ENCODE results near the gene FREM2. TPM values are rescaled to one million over a fixed set of nuclear protein-coding genes. Genes with fewer than 3 reads are reported as not detected.

FREM2 gene
- total RNA-seq, 1 experiment from 2014 or later: 25.4 TPM

DNA sequence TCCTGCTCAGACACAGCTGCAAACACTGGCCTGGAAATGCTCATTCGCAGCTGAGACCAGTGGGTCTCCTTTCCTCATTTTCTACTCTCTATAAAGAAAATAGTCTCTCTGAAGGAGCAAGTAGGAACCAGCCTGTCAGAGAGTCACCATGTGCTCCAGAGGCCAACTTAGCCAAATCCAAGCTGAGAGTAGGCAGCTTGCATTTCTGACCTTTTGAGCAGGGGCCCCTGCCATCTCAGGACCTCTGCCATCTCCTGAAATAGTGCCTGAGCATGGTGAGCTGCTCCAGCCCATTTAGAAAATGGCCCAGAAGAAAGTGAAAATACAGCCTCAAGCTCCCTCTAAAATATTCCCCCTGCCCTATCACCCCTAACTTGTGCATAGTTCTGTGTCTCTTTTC lies 208.2 kb downstream of the FREM2 start:
- Mint-ChIP-seq H3K36me3 (ENCODE audit: insufficient read depth, unreplicated experiment) (no peaks in the 10 kb centered on the region), H3K4me3 (ENCODE audit: low read depth, unreplicated experiment) (no peak overlapping the region), H3K4me1 (ENCODE audit: low read depth, unreplicated experiment) (no peaks in the 10 kb centered on the region), H3K27me3 (ENCODE audit: unreplicated experiment) (no peaks in the 10 kb centered on the region), H3K27ac (ENCODE audit: unreplicated experiment) (no peak overlapping the region), H3K9me3 (ENCODE audit: low read depth, unreplicated experiment) (no peaks in the 10 kb centered on the region)
- DNase-seq: no peak
- CTCF ChIA-PET: no interaction called here
- BruUV-seq (replicated peaks): no TSS peak
- intact Hi-C loops (cut with micrococcal nuclease; ENCODE audit: unreplicated experiment): no loop called here
- TF ChIP-seq, protein P1, sequence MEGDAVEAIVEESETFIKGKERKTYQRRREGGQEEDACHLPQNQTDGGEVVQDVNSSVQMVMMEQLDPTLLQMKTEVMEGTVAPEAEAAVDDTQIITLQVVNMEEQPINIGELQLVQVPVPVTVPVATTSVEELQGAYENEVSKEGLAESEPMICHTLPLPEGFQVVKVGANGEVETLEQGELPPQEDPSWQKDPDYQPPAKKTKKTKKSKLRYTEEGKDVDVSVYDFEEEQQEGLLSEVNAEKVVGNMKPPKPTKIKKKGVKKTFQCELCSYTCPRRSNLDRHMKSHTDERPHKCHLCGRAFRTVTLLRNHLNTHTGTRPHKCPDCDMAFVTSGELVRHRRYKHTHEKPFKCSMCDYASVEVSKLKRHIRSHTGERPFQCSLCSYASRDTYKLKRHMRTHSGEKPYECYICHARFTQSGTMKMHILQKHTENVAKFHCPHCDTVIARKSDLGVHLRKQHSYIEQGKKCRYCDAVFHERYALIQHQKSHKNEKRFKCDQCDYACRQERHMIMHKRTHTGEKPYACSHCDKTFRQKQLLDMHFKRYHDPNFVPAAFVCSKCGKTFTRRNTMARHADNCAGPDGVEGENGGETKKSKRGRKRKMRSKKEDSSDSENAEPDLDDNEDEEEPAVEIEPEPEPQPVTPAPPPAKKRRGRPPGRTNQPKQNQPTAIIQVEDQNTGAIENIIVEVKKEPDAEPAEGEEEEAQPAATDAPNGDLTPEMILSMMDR (IDR thresholded peaks at IDR 0.05; ENCODE audit: unreplicated experiment): no peak

DNA sequence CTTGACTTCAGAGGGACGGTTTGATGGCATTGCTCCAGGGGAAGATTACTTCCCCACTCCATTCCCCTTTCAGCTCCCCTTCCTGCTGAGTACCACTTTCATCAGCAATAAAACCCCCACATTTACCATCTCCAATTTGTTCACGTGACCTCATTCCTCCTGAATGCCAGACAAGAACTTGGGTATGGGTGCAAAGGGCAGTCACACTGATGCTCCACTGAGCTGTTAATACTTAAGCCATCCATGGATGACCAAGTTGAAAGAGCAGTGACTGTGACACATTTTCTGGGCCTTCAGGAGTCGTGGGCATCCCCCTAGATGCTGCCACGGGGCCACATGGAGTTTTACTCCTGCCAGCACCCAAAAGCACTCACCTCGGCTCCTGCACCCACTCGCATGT lies 210.6 kb downstream of the FREM2 start:
- no TSS peak for BruUV-seq (replicated peaks)
- Mint-ChIP-seq H3K4me3 (ENCODE audit: low read depth, unreplicated experiment) (no peak overlapping the region), H3K9me3 (ENCODE audit: low read depth, unreplicated experiment) (no peaks in the 10 kb centered on the region), H3K27me3 (ENCODE audit: unreplicated experiment) (no peaks in the 10 kb centered on the region), H3K36me3 (ENCODE audit: insufficient read depth, unreplicated experiment) (no peaks in the 10 kb centered on the region), H3K27ac (ENCODE audit: unreplicated experiment) (no peak overlapping the region), H3K4me1 (ENCODE audit: low read depth, unreplicated experiment) (no peaks in the 10 kb centered on the region)
- intact Hi-C loops (cut with micrococcal nuclease; ENCODE audit: unreplicated experiment): no loop called here
- no peak for DNase-seq
- TF ChIP-seq, protein P1 (IDR thresholded peaks at IDR 0.05; ENCODE audit: unreplicated experiment): no peak
- CTCF ChIA-PET: no interaction called here

DNA sequence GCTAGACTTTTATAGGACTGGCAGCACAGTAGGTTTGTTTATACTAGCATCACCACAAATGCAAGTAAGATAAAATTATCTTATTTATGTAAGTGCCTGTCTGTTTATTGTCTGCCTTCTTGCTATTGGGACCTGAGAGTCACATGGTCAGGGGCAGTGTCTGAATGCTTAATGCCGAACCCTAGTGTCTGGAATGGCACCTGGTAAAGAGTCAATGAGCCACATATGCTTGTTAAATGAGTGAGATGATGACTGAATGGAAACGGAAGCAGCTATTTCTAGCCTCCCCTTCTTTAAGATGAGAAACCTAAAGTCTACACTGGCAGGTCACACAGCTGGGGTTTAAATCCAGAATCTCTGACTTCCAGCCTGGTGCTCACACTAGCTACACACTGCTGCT lies 211.6 kb downstream of the FREM2 start:
- intact Hi-C loops (cut with micrococcal nuclease; ENCODE audit: unreplicated experiment): no loop called here
- Mint-ChIP-seq H3K27me3 (ENCODE audit: unreplicated experiment) (no peaks in the 10 kb centered on the region), H3K9me3 (ENCODE audit: low read depth, unreplicated experiment) (no peaks in the 10 kb centered on the region), H3K27ac (ENCODE audit: unreplicated experiment) (no peak overlapping the region), H3K36me3 (ENCODE audit: insufficient read depth, unreplicated experiment) (no peaks in the 10 kb centered on the region), H3K4me3 (ENCODE audit: low read depth, unreplicated experiment) (no peak overlapping the region), H3K4me1 (ENCODE audit: low read depth, unreplicated experiment) (no peaks in the 10 kb centered on the region)
- BruUV-seq (replicated peaks): no TSS peak
- no peak for DNase-seq
- CTCF ChIA-PET: no interaction called here
- TF ChIP-seq, protein P1 (IDR thresholded peaks at IDR 0.05; ENCODE audit: unreplicated experiment): no peak

DNA sequence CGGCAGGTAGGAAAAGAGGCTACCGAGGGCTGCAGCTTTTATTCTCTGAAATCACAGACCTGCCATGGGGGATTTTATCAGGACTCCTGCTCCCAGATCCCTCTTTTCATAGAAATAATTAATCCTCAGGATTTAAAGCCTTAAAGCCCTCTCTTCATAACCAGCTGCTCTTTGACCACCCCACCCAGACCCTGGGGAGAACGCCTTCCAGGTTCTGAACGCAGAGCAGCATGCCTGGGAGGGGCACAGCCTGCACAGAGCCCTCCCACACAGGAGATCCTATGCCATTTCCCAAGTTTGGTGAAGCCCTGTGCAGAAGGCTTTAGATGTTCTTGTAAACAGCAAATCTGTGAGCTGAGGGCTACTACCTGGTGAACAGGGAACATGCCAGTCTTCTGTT lies 212.7 kb downstream of the FREM2 start:
- no peak for DNase-seq
- H3K27ac Mint-ChIP-seq (ENCODE audit: unreplicated experiment): no peak overlapping the region
- H3K4me3 Mint-ChIP-seq (ENCODE audit: low read depth, unreplicated experiment): no peak overlapping the region
- CTCF ChIA-PET: no interaction called here
- no peaks in the 10 kb centered on the region for H3K4me1 Mint-ChIP-seq (ENCODE audit: low read depth, unreplicated experiment)
- TF ChIP-seq, protein P1 (IDR thresholded peaks at IDR 0.05; ENCODE audit: unreplicated experiment): no peak
- H3K27me3 Mint-ChIP-seq (ENCODE audit: unreplicated experiment): no peaks in the 10 kb centered on the region
- no peaks in the 10 kb centered on the region for H3K9me3 Mint-ChIP-seq (ENCODE audit: low read depth, unreplicated experiment)
- BruUV-seq (replicated peaks): no TSS peak
- no peaks in the 10 kb centered on the region for H3K36me3 Mint-ChIP-seq (ENCODE audit: insufficient read depth, unreplicated experiment)
- intact Hi-C loops (cut with micrococcal nuclease; ENCODE audit: unreplicated experiment): no loop called here

DNA sequence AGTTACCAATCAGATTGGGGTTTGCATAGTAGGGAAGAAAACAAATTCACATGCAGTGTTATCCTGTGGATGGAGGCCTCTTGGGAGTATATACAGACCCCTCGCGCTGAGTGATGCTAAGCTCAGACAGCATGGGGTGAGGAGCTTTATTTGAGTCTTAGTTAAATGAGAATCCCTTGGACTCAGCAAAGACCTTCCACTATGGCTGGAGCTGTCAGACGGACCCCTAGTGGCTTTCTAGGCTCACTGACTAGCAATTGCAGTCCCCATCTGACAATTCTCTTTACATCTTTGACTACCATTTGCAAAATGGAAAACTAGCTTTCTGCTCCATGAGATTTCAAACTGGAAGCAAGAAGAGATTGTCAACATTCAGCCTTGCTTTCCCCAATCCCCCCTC lies 213.3 kb downstream of the FREM2 start:
- CTCF ChIA-PET: no interaction called here
- BruUV-seq (replicated peaks): no TSS peak
- H3K4me1 Mint-ChIP-seq (ENCODE audit: low read depth, unreplicated experiment): no peaks in the 10 kb centered on the region
- H3K36me3 Mint-ChIP-seq (ENCODE audit: insufficient read depth, unreplicated experiment): no peaks in the 10 kb centered on the region
- no peaks in the 10 kb centered on the region for H3K27me3 Mint-ChIP-seq (ENCODE audit: unreplicated experiment)
- intact Hi-C loops (cut with micrococcal nuclease; ENCODE audit: unreplicated experiment): no loop called here
- H3K9me3 Mint-ChIP-seq (ENCODE audit: low read depth, unreplicated experiment): no peaks in the 10 kb centered on the region
- DNase-seq: no peak
- no peak overlapping the region for H3K27ac Mint-ChIP-seq (ENCODE audit: unreplicated experiment)
- H3K4me3 Mint-ChIP-seq (ENCODE audit: low read depth, unreplicated experiment): no peak overlapping the region
- TF ChIP-seq, protein P1 (IDR thresholded peaks at IDR 0.05; ENCODE audit: unreplicated experiment): no peak
